Stimulated activated CD8-positive, alpha-beta memory T cell treated with anti-CD3 and anti-CD28 coated beads, Interleukin-15, amount 100 ng/mL, for 24 hours (primary cell): Measurements from ENCODE around the gene GRIN1.

ENCODE experiments used
- DNase-seq: peaks from one replicate; pipeline ENCODE4 v3.0.0-alpha.2; 2020; ENCODE audit warnings: low read depth

GRIN1 gene

DNA sequence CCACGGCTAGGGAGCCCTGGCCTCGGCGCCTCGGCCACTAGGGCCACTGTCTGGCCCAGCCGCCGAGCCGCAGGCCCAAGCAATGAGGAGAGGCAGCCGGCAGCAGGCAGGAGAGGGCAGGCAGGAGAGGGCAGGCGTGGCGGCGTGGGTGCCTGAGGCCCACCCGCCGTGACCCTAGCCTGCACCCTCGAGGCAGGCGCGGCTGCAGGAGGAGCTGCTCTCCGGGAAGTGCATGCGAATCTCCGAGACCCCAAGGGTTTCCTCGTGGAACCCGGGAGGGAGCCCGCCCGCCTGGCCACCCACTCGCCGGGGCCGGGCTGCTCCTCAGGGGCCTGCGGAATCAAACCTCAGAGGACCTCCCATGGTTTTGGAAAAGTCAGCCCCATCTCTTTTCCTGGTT, 9.3 kb downstream of the GRIN1 start:
- DNase-seq = no peak

GRCh38 chr9:137148661-137149060, 9.7 kb downstream of the GRIN1 start:
- no peak for DNase-seq

GRCh38 chr9:137149363-137149762, 10.4 kb downstream of the GRIN1 start:
- no peak for DNase-seq

- DNase-seq = no peak
These were observed 11.1 kb downstream of the GRIN1 start for GRCh38 chr9:137149942-137150616.

- no peak for DNase-seq
These were observed 11.9 kb downstream of the GRIN1 start for GRCh38 chr9:137150617-137151457.

DNA sequence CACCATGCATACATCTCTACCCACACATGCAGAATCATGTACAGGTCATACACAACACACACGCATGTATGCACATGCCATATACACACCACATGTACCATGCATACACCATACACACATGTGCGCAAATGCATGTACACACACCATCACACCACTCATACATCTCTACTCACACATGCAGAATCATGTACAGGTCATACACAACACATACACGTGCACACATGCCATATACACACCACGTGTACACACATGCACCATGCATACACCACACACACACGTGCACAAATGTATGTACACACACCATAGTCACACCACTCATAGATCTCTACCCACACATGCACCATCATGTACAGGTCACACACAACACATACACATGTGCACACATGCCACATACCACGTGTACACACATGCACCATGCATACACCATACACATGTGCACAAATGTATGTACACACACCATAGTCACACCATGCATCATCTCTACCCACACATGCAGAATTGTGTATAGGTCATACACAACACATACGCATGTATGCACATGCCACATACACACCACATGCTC, 14.0 kb downstream of the GRIN1 start:
- no peak for DNase-seq

- DNase-seq = peak; percentile 43
These were observed 17.8 kb downstream of the GRIN1 start for GRCh38 chr9:137156567-137157375.

GRCh38 chr9:137157618-137158415, 18.9 kb downstream of the GRIN1 start:
- no peak for DNase-seq

DNA sequence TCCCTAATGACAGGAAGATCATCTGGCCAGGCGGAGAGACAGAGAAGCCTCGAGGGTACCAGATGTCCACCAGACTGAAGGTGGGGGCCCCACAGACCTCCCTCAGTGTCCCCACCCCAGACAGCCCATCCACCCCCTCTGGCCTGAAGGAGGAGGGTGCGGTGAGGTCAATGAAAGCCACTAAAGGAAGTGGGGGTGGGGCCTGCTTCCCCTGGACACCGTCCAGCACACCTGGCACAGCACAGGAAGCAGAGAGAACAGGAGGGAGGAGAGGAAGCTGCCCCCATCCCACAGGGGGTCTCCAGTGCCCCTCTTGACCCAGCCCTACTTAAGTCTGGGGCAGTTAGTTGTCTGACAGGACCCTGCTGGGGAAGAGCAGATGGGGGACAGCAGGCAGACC, 19.7 kb downstream of the GRIN1 start:
- DNase-seq = no peak

DNA sequence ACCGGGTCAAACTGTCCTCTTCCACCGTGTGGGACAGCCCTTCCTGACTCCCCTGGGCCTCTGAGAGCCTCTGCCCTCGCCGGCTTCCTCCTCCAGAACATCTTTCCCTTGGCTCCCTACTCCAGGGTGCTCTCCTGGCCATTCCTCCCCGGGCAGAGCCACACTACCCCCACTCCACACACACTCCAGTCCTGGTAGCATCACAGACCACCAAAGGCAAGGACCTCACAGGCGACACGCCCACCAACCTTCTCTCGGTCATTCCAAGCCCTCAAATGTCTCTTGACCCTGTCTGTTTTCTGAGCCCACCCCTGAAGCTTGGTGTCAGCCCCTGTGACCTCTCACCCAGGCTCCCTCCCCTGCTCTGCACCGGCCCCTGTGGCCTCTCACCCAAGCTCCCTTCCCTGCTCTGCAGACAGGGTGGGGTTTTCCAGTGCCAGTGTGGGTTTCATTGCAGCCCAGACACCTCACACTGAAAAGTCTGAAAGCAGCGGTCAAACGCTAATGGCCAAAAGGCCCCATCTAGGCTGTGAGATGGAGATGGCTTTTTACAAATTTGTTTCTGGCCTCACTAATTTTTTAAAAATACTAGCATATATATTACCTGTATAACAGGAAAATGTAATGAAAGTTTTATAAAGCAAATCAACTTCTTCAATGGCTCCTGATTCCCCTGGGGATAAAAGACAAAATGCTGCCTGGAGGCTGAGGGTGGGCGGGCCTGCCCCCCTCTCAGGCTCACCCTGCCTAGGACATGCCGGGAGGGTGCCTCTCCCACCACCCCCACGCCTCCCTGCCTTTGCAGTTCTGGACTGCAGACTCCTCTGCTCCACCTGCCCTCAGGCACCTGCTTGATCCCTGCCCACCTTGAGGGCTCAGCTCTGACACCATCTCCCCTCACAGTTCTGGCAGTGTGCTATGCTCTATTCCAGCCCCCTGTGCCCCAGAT, 20.4 kb downstream of the GRIN1 start:
- DNase-seq = no peak

DNA sequence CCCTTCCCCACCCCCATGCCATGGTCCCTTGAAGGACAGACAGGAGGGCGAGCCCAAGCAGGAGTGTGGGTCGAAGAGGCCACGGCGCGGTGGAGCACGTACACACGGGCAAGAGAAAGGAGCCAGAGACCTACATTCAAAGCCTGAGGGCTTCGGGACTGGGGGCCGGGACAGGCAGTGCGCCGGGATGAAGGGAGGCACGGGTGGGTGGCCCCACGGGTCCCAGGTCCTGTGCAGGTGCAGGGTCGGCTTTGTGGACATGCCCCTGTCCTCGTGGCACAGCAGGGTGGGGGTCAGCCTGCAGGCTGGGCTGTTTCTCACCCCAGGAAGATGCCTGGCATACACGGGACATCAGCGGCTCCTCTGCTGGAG, 21.1 kb downstream of the GRIN1 start:
- DNase-seq = no peak

DNA sequence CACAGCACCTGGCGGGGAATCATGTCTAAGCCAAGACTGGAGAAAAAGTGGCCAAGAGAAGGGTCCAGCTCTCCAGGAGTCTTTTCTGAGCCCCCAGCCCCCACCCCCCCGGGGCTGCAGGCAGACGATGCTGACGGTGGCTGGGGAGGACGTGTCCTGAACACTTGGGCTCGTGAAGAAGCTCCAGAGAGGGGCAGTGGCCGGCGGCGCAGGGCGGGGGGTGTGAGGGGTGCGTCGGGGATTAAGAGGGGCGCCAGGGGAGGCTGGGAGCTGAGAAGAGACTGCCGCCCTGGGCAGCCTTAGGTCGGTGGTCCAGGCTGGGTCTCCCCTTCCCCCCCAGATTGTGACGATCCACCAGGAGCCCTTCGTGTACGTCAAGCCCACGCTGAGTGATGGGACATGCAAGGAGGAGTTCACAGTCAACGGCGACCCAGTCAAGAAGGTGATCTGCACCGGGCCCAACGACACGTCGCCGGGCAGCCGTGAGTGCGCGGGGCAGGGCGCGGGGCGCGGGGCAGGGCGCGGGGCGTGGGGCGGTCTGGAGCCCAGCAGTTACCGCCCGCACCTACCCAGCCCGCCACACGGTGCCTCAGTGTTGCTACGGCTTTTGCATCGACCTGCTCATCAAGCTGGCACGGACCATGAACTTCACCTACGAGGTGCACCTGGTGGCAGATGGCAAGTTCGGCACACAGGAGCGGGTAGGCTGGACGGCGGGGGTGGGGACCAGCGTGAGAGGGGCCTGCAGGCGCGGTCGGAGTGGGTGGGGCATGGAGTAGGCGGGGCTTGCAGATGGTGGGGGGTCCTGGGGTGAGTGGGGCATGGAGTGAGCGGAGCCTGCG, 22.0 kb downstream of the GRIN1 start:
- DNase-seq = no peak

GRCh38 chr9:137161558-137162486, 22.9 kb downstream of the GRIN1 start:
- DNase-seq = no peak

GRCh38 chr9:137162505-137163364, 23.8 kb downstream of the GRIN1 start:
- DNase-seq = no peak

GRCh38 chr9:137163365-137163715, 24.4 kb downstream of the GRIN1 start:
- no peak for DNase-seq

DNA sequence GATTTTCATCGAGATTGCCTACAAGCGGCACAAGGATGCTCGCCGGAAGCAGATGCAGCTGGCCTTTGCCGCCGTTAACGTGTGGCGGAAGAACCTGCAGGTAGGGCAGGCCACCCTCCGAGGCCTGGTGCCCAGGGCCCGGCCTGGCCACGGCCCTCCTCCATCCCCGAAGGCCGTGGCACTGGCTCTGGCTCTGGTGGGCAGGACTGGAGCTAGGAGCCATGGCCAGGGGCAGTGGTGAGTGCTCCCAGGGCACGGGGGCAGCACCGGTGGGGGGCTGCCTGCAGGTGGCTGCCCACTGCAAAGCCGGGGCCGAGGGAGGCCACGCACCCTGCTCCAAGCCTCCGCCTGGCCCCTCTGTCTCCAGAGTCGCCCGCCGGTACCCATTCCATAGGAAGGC, 24.9 kb downstream of the GRIN1 start:
- no peak for DNase-seq
